Stomach (tissue), 9 donors: Measurements from ENCODE around the gene CAPN10. TPM values are rescaled to one million over a fixed set of nuclear protein-coding genes. Genes with fewer than 3 reads are reported as not detected.
A peak's percentile ranks its signal among the peaks of the same experiment; 100 is the strongest.

ENCODE experiments used
- DNase-seq, 2 donors: peaks; one replicate each; pipeline versions ENCODE4 v3.0.0 to v3.0.0-alpha.2; 2013 to 2019
- H3K27ac ChIP-seq, 5 donors: fragments of 200-600 bp in 4 of 5; sonication (generic) in 4 of 5; one replicate each; pipeline ENCODE4 v1.5.1; 2013 to 2019; ENCODE audit warnings: mild to moderate bottlenecking in 1 of 5, moderate library complexity in 1 of 5
- H3K27me3 ChIP-seq, 3 donors: fragments of 200-600 bp; sonication (generic); one replicate each; pipeline ENCODE4 v1.5.1; 2017 to 2019; ENCODE audit warnings: mixed run types in 1 of 3
- H3K36me3 ChIP-seq, 4 donors: fragments of 200-600 bp; sonication (generic); 1 replicate in 3 of 4; 2 replicates in 1 of 4; pipeline ENCODE4 v1.5.1; 2016 to 2019
- H3K4me1 ChIP-seq, 4 donors: fragments of 200-600 bp; sonication (generic); one replicate each; pipeline ENCODE4 v1.5.1; 2016 to 2019
- H3K4me3 ChIP-seq, 4 donors: fragments of 200-600 bp; sonication (generic) in 3 of 4; one replicate each; pipeline ENCODE4 v1.5.1; 2016 to 2019; ENCODE audit warnings: mild to moderate bottlenecking in 1 of 4
- H3K9me3 ChIP-seq, 4 donors: fragments of 200-600 bp; sonication (generic); one replicate each; pipeline ENCODE4 v1.5.1; 2016 to 2019
- CTCF ChIP-seq, 7 experiments: fragments of 450-650 bp in 4 of 7; fragments of 200-600 bp in 3 of 7; sonication (generic) in 3 of 7; IDR thresholded peaks; one replicate each; pipeline ENCODE4 v1.5.1; 2016 to 2019; ENCODE audit warnings: antibody characterized with exemption in 7 of 7, control low read depth in 2 of 7, mild to moderate bottlenecking in 1 of 7
- EP300 ChIP-seq: sonication (generic); formaldehyde crosslinking; IDR thresholded peaks from one replicate; pipeline ENCODE4 v1.6.1; 2017; ENCODE audit warnings: antibody characterized with exemption
- POLR2A ChIP-seq, 4 donors: fragments of 450-650 bp; IDR thresholded peaks; one replicate each; pipeline ENCODE4 v1.6.1; 2016; ENCODE audit warnings: antibody characterized with exemption in 4 of 4, control low read depth in 2 of 4, mild to moderate bottlenecking in 1 of 4, moderate library complexity in 1 of 4
- POLR2AphosphoS5 ChIP-seq, 3 donors: sonication (generic); formaldehyde crosslinking; IDR thresholded peaks; one replicate each; pipeline ENCODE4 v1.6.1; 2016; ENCODE audit warnings: antibody characterized with exemption in 3 of 3
- WGBS, 5 donors: extraction: QIAGEN DNeasy Blood & Tissue Kit in 3 of 5; methylation state at CpG; one replicate each; pipeline versions ENCODE4 v1.1.5 to v1.1.7; 2013 to 2018; 5-methylcytosine and 5-hydroxymethylcytosine counted together
- intact Hi-C: fragments of 100-400 bp; cut with DNase I; formaldehyde crosslinking; loops from one replicate; pipeline ENCODE4 v1.15.1; 2023; ENCODE audit warnings: low total_unique reads
- polyA plus RNA-seq, 3 donors: library from polyadenylated mRNA; stranded (reverse); fragments of 200-250 nt; gene quantifications; one replicate each; pipeline ENCODE4 v1.2.3, GENCODE V29; 2013
- total RNA-seq, 5 donors: library from RNA; depleted of rRNA; stranded (reverse); fragments of >200 nt; gene quantifications; one replicate each; pipeline versions ENCODE4 v1.1.0 to v1.2.3, GENCODE V29; 2014 to 2016
- donor health status: healthy with polysubstance abuse.
- donor health status: Bipolar disorder and iron deficiency.
- donor health status: healthy.

Gene CAPN10
- total and polyA plus RNA-seq, 8 donors: 17.7 to 197 (median 36.6) TPM

- intact Hi-C loops: no loop called here
- DNase-seq: no peak
Measured at GRCh38 chr2:240573516-240574385, 12.8 kb upstream of the CAPN10 start.

GRCh38 chr2:240574386-240575100 is 12.0 kb upstream of the CAPN10 start:
- no peaks in the 10 kb centered on the region for H3K9me3 ChIP-seq
- peaks cover 29 to 67% (median 58%) of the 10 kb centered on the region in 4 donors for H3K4me1 ChIP-seq
- 77 to 85% (median 84%) methylated on average over 18 to 21 of the region's 21 CpGs for whole genome bisulfite sequencing, 5 donors
- H3K27ac ChIP-seq: no peak overlapping the region
- no peaks in the 10 kb centered on the region for H3K27me3 ChIP-seq
- peaks cover 47 to 82% (median 69%) of the 10 kb centered on the region in 4 donors for H3K36me3 ChIP-seq
- intact Hi-C loops: no loop called here
- no peak for TF ChIP-seq EP300
- TF ChIP-seq CTCF (IDR thresholded peaks at IDR 0.05): no peak
- no peak for TF ChIP-seq POLR2AphosphoS5 (IDR thresholded peaks at IDR 0.05)
- no peak for TF ChIP-seq POLR2A (IDR thresholded peaks at IDR 0.05)
- DNase-seq: no peak
- H3K4me3 ChIP-seq: no peak overlapping the region

More at GRCh38 chr2:240573516-240574385, 12.8 kb upstream of the CAPN10 start:
- Histone ChIP-seq H3K27me3 (no peaks in the 10 kb centered on the region), H3K4me1 (peaks cover 24 to 66% (median 57%) of the 10 kb centered on the region in 4 donors), H3K27ac (no peak overlapping the region), H3K4me3 (no peak overlapping the region), H3K9me3 (no peaks in the 10 kb centered on the region), H3K36me3 (peaks cover 47 to 80% (median 67%) of the 10 kb centered on the region in 4 donors)
- TF ChIP-seq EP300: no peak
- TF ChIP-seq POLR2AphosphoS5 (IDR thresholded peaks at IDR 0.05): no peak
- TF ChIP-seq POLR2A (IDR thresholded peaks at IDR 0.05): no peak
- TF ChIP-seq CTCF (IDR thresholded peaks at IDR 0.05): no peak
- 86 to 93% (median 89%) methylated on average over 28 to 37 of the region's 37 CpGs for WGBS, 5 donors

- WGBS, 5 donors: 74 to 84% (median 79%) methylated on average over 15 to 23 of the region's 23 CpGs
- Histone ChIP-seq H3K27me3 (no peaks in the 10 kb centered on the region), H3K27ac (peak overlapping the region in 2 of 5 donors; percentile 5 to 6), H3K9me3 (no peaks in the 10 kb centered on the region), H3K4me1 (peaks cover 29 to 67% (median 58%) of the 10 kb centered on the region in 4 donors), H3K36me3 (peaks cover 47 to 82% (median 69%) of the 10 kb centered on the region in 4 donors), H3K4me3 (no peak overlapping the region)
- intact Hi-C loops: no loop called here
- TF ChIP-seq CTCF (IDR thresholded peaks at IDR 0.05): no peak
- TF ChIP-seq POLR2A (IDR thresholded peaks at IDR 0.05): no peak
- TF ChIP-seq POLR2AphosphoS5 (IDR thresholded peaks at IDR 0.05): no peak
- TF ChIP-seq EP300: no peak
- no peak for DNase-seq
Measured at GRCh38 chr2:240575101-240575965, 11.2 kb upstream of the CAPN10 start.

- no peak for DNase-seq
- H3K27ac ChIP-seq: no peak overlapping the region
- TF ChIP-seq CTCF (IDR thresholded peaks at IDR 0.05) (no peak), POLR2AphosphoS5 (IDR thresholded peaks at IDR 0.05) (no peak), EP300 (no peak), POLR2A (IDR thresholded peaks at IDR 0.05) (no peak)
- 76 to 91% (median 79%) methylated on average over 5 to 6 of the region's 6 CpGs for WGBS, 5 donors
- no peak overlapping the region for H3K4me3 ChIP-seq
- no peaks in the 10 kb centered on the region for H3K27me3 ChIP-seq
- H3K4me1 ChIP-seq: peaks cover 25 to 65% (median 54%) of the 10 kb centered on the region in 4 donors
- H3K9me3 ChIP-seq: no peaks in the 10 kb centered on the region
- intact Hi-C loops: no loop called here
- peaks cover 47 to 85% (median 69%) of the 10 kb centered on the region in 4 donors for H3K36me3 ChIP-seq
Measured at GRCh38 chr2:240576036-240576435, 10.5 kb upstream of the CAPN10 start.
